HL-60 (cell line): ENCODE data around the gene DHDDS.

Experiments
- DNase-seq, 2 experiments: peaks; one replicate each; pipeline ENCODE4 v3.0.0-alpha.2; 2010 to 2020; ENCODE audit warnings: low read depth in 1 of 2, low spot score in 1 of 2
- H3K27ac ChIP-seq: fragments of 250-450 bp; sonication (Bioruptor Pico); replicated peaks from 2 replicates; pipeline ENCODE4 v1.5.1; 2020; ENCODE audit warnings: mild to moderate bottlenecking, moderate library complexity
- H3K27me3 ChIP-seq: fragments of 250-450 bp; sonication (Bioruptor Pico); 2 replicates; pipeline ENCODE4 v1.5.1; 2021; ENCODE audit warnings: mild to moderate bottlenecking, moderate library complexity; ENCODE audit not compliant: insufficient read depth, poor library complexity, severe bottlenecking
- H3K4me3 ChIP-seq: replicated peaks from 2 replicates; pipeline ENCODE4 v1.5.1; 2011; ENCODE audit warnings: mild to moderate bottlenecking, control low read depth, low read length; ENCODE audit not compliant: insufficient read depth
- CTCF ChIP-seq: IDR thresholded peaks from one replicate; pipeline ENCODE4 v1.5.1; 2011; ENCODE audit warnings: low read length, control low read depth, inconsistent platforms; ENCODE audit not compliant: insufficient read depth
- GABPA ChIP-seq: IDR thresholded peaks from 2 replicates; pipeline ENCODE4 v1.6.1; 2012; ENCODE audit warnings: low read depth
- POLR2AphosphoS5 ChIP-seq: IDR thresholded peaks from 2 replicates; pipeline ENCODE4 v1.6.1; 2012; ENCODE audit warnings: low read depth
- REST ChIP-seq: IDR thresholded peaks from 2 replicates; pipeline ENCODE4 v1.6.1; 2012; ENCODE audit warnings: low read depth; ENCODE audit not compliant: insufficient replicate concordance
- SPI1 ChIP-seq: IDR thresholded peaks from 2 replicates; pipeline ENCODE4 v1.6.1; 2012; ENCODE audit warnings: low read depth, mild to moderate bottlenecking, borderline replicate concordance

The DHDDS gene

DNA sequence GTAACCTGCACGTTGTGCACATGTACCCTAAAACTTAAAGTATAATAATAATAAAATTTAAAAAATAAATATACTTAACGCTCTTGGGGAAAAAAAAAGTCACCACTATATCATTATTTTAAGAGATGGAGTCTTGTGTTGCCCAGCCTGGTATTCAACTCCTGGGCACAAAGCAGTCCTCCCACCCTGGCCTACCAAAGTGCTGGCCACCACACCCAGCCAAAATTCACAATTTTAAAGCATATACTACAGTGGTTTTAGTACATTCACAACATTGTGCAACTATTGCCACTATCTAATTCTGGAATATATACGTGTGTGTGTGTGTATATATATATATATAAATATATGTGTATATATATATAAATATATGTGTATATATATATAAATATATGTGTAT is 46.0 kb downstream of the DHDDS start:
- TF ChIP-seq CTCF (no peak), SPI1 (no peak), POLR2AphosphoS5 (no peak), GABPA (no peak), REST (no peak)
- no peak for DNase-seq
- Histone ChIP-seq H3K27me3 (no peaks in the 10 kb centered on the region), H3K4me3 (no peak overlapping the region), H3K27ac (no peak overlapping the region)

- Histone ChIP-seq H3K27me3 (no peaks in the 10 kb centered on the region), H3K4me3 (no peak overlapping the region), H3K27ac (no peak overlapping the region)
- DNase-seq = no peak
- TF ChIP-seq GABPA (no peak), CTCF (no peak), SPI1 (no peak), REST (no peak), POLR2AphosphoS5 (no peak)
These were observed 46.9 kb downstream of the DHDDS start for GRCh38 chr1:26478988-26479387.

DNA sequence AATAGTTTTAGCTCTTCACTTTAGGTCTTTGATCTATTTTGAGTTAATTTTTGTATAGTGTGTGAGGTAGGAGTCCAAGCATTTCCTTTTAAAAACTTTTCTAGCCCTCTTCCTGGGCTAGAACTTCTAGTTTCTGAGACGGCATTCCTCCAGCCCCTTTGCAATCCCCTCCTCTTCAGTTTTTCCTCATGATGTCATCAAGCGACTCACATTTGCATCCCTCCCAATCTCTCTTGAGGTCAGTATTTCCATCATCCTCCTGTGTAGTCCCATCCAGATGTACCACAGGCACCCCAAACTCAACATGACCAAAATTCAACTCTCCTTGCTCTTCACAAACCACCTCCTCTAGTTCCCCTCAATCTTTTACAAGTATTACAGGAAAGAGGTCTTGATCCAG is 50.8 kb downstream of the DHDDS start:
- no peak for TF ChIP-seq SPI1
- no peak for TF ChIP-seq REST
- no peak for TF ChIP-seq POLR2AphosphoS5
- no peak for TF ChIP-seq CTCF
- TF ChIP-seq GABPA = no peak
- no peaks in the 10 kb centered on the region for H3K27me3 ChIP-seq
- DNase-seq = no peak
- no peak overlapping the region for H3K4me3 ChIP-seq
- no peak overlapping the region for H3K27ac ChIP-seq
